Neural cell (in vitro differentiated cells): ENCODE data around the gene PARD3B.

Source experiments
- EP300 ChIP-seq: fragments of 450-650 bp; conservative IDR thresholded peaks from 2 replicates; pipeline ENCODE4 v1.6.1; 2014; ENCODE audit warnings: antibody characterized with exemption, mild to moderate bottlenecking, moderate library complexity; ENCODE audit not compliant: poor library complexity, severe bottlenecking
- EZH2 ChIP-seq: fragments of 200-600, 300-800 bp; shearing (Covaris generic), sonication (generic); IDR thresholded peaks from 2 replicates; pipeline ENCODE4 v1.6.1; 2014; ENCODE audit warnings: antibody characterized with exemption, low read length, borderline replicate concordance, mild to moderate bottlenecking; ENCODE audit not compliant: insufficient read depth, poor library complexity, severe bottlenecking
- MXI1 ChIP-seq: fragments of 450-650 bp; conservative IDR thresholded peaks from 2 replicates; pipeline ENCODE4 v1.6.1; 2014; ENCODE audit warnings: antibody characterized with exemption, mild to moderate bottlenecking; ENCODE audit not compliant: poor library complexity, severe bottlenecking
- POLR2AphosphoS5 ChIP-seq: IDR thresholded peaks from 2 replicates; pipeline ENCODE4 v1.6.1; 2012
- RAD21 ChIP-seq: fragments of 450-650 bp; conservative IDR thresholded peaks from 2 replicates; pipeline ENCODE4 v1.6.1; 2014; ENCODE audit warnings: antibody characterized with exemption, mild to moderate bottlenecking, moderate library complexity
- SMC3 ChIP-seq: fragments of 450-650 bp; conservative IDR thresholded peaks from 2 replicates; pipeline ENCODE4 v1.6.1; 2014; ENCODE audit warnings: antibody characterized with exemption, mild to moderate bottlenecking, moderate library complexity; ENCODE audit not compliant: poor library complexity
- TAF1 ChIP-seq: IDR thresholded peaks from 2 replicates; pipeline ENCODE4 v1.6.1; 2012; ENCODE audit warnings: low read depth
- TF ChIP-seq, protein P1 (sequence below): fragments of 450-650 bp; IDR thresholded peaks from 2 replicates; pipeline ENCODE4 v1.5.1; 2014; ENCODE audit warnings: antibody characterized with exemption, mild to moderate bottlenecking, moderate library complexity; ENCODE audit not compliant: poor library complexity, severe bottlenecking
- TF ChIP-seq, protein P2 (sequence below): IDR thresholded peaks from 2 replicates; pipeline ENCODE4 v1.6.1; 2012; ENCODE audit warnings: borderline replicate concordance

DNA sequence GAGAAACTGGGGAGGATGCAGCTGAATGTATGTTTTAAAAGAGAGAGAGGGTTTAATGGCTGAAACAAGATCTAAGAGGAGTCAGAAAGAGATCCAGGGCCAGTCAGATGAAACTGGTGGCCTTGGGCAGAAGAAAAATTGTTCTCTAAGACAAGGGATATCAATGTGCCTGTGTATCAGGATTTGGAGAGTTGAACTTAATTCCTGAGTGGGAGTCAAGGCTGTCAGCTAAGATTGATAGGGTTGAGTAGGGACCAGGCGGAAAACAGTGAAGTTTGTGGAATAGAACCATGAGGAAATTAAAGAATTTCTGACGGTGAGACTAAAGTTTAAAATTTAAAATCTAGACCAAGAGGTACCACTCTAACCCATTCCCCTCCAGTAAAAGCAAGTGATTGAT lies 199.2 kb downstream of the PARD3B start:
- TF ChIP-seq EZH2: no peak
- no peak for TF ChIP-seq RAD21
- TF ChIP-seq, protein P1, sequence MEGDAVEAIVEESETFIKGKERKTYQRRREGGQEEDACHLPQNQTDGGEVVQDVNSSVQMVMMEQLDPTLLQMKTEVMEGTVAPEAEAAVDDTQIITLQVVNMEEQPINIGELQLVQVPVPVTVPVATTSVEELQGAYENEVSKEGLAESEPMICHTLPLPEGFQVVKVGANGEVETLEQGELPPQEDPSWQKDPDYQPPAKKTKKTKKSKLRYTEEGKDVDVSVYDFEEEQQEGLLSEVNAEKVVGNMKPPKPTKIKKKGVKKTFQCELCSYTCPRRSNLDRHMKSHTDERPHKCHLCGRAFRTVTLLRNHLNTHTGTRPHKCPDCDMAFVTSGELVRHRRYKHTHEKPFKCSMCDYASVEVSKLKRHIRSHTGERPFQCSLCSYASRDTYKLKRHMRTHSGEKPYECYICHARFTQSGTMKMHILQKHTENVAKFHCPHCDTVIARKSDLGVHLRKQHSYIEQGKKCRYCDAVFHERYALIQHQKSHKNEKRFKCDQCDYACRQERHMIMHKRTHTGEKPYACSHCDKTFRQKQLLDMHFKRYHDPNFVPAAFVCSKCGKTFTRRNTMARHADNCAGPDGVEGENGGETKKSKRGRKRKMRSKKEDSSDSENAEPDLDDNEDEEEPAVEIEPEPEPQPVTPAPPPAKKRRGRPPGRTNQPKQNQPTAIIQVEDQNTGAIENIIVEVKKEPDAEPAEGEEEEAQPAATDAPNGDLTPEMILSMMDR: no peak
- TF ChIP-seq TAF1: no peak
- no peak for TF ChIP-seq POLR2AphosphoS5
- TF ChIP-seq MXI1: no peak
- no peak for TF ChIP-seq EP300
- TF ChIP-seq, protein P2, sequence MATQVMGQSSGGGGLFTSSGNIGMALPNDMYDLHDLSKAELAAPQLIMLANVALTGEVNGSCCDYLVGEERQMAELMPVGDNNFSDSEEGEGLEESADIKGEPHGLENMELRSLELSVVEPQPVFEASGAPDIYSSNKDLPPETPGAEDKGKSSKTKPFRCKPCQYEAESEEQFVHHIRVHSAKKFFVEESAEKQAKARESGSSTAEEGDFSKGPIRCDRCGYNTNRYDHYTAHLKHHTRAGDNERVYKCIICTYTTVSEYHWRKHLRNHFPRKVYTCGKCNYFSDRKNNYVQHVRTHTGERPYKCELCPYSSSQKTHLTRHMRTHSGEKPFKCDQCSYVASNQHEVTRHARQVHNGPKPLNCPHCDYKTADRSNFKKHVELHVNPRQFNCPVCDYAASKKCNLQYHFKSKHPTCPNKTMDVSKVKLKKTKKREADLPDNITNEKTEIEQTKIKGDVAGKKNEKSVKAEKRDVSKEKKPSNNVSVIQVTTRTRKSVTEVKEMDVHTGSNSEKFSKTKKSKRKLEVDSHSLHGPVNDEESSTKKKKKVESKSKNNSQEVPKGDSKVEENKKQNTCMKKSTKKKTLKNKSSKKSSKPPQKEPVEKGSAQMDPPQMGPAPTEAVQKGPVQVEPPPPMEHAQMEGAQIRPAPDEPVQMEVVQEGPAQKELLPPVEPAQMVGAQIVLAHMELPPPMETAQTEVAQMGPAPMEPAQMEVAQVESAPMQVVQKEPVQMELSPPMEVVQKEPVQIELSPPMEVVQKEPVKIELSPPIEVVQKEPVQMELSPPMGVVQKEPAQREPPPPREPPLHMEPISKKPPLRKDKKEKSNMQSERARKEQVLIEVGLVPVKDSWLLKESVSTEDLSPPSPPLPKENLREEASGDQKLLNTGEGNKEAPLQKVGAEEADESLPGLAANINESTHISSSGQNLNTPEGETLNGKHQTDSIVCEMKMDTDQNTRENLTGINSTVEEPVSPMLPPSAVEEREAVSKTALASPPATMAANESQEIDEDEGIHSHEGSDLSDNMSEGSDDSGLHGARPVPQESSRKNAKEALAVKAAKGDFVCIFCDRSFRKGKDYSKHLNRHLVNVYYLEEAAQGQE: no peak
- no peak for TF ChIP-seq SMC3
